Esophagus muscularis mucosa (tissue), 4 donors: ENCODE data around the gene ZCWPW1. TPM values are rescaled to one million over a fixed set of nuclear protein-coding genes. Genes with fewer than 3 reads are reported as not detected.
"Not testable (repeated sequence)": the region's sequence is repeated elsewhere in the genome, so short reads cannot be mapped to it uniquely, and the experiment has no call there.

Source experiments
- DNase-seq: peaks from one replicate; pipeline ENCODE4 v3.0.0-alpha.2; 2017; ENCODE audit errors: extremely low spot score
- H3K27ac ChIP-seq, 4 donors: fragments of 200-600 bp; sonication (generic); replicated peaks in 1 of 4; 1 replicate in 3 of 4; 2 replicates in 1 of 4; pipeline ENCODE4 v1.5.1; 2016 to 2019; ENCODE audit warnings: mild to moderate bottlenecking in 1 of 4
- H3K27me3 ChIP-seq, 4 donors: fragments of 200-600 bp; sonication (generic); one replicate each; pipeline versions ENCODE4 v1.5.1 to v1.6.0; 2016 to 2019
- H3K36me3 ChIP-seq, 4 donors: fragments of 200-600 bp; sonication (generic); one replicate each; pipeline ENCODE4 v1.5.1; 2016 to 2019
- H3K4me1 ChIP-seq, 4 donors: fragments of 200-600 bp; sonication (generic); one replicate each; pipeline ENCODE4 v1.5.1; 2016 to 2019
- H3K4me3 ChIP-seq, 4 donors: fragments of 200-600 bp; sonication (generic); 1 replicate in 2 of 4; 2 replicates in 2 of 4; pipeline ENCODE4 v1.5.1; 2016 to 2019; ENCODE audit warnings: mild to moderate bottlenecking in 4 of 4, moderate library complexity in 1 of 4
- H3K9me3 ChIP-seq, 4 donors: fragments of 200-600 bp; sonication (generic); 1 replicate in 3 of 4; 2 replicates in 1 of 4; pipeline ENCODE4 v1.5.1; 2016 to 2019
- CTCF ChIP-seq, 3 experiments: fragments of 200-600 bp in 2 of 3; fragments of 450-650 bp in 1 of 3; sonication (generic) in 2 of 3; IDR thresholded peaks; one replicate each; pipeline ENCODE4 v1.5.1; 2017 to 2019; ENCODE audit warnings: antibody characterized with exemption in 3 of 3, mild to moderate bottlenecking in 2 of 3, moderate library complexity in 1 of 3
- EP300 ChIP-seq: sonication (generic); formaldehyde crosslinking; IDR thresholded peaks from one replicate; pipeline ENCODE4 v1.6.1; 2017; ENCODE audit warnings: antibody characterized with exemption
- POLR2A ChIP-seq: fragments of 450-650 bp; IDR thresholded peaks from one replicate; pipeline ENCODE4 v1.6.1; 2017; ENCODE audit warnings: antibody characterized with exemption, moderate library complexity, mild to moderate bottlenecking, low read depth
- POLR2AphosphoS5 ChIP-seq, 2 donors: sonication (generic); formaldehyde crosslinking; IDR thresholded peaks; one replicate each; pipeline ENCODE4 v1.6.1; 2017; ENCODE audit warnings: antibody characterized with exemption in 2 of 2
- WGBS: methylation state at CpG from one replicate; pipeline ENCODE4 v1.1.5; 2018; 5-methylcytosine and 5-hydroxymethylcytosine counted together
- intact Hi-C: fragments of 100-400 bp; cut with DNase I; formaldehyde crosslinking; loops from one replicate; pipeline ENCODE4 v1.15.1; 2023
- total RNA-seq, 4 donors: library from RNA; depleted of rRNA; stranded (reverse); fragments of >200 nt; gene quantifications; one replicate each; pipeline versions ENCODE4 v1.1.0 to v1.2.1, GENCODE V29; 2016

ZCWPW1 gene
- total RNA-seq, 4 donors from 2014 or later, result 2.9 to 7.6 (median 5.8) TPM

GRCh38 chr7:100369105-100369504 lies 59.4 kb downstream of the ZCWPW1 start:
- H3K36me3 ChIP-seq, result peaks cover 0 to 28% (median 16%) of the 10 kb centered on the region in 4 donors
- intact Hi-C loops, result no loop called here
- TF ChIP-seq POLR2AphosphoS5 (IDR thresholded peaks at IDR 0.05), result peak in 1 of 2 donors; percentile 46
- TF ChIP-seq CTCF (IDR thresholded peaks at IDR 0.05), result no peak
- no peaks in the 10 kb centered on the region for H3K9me3 ChIP-seq
- no peak overlapping the region for H3K4me3 ChIP-seq
- 63% methylated on average over 4 of the region's 6 CpGs for WGBS
- H3K4me1 ChIP-seq, result peaks cover 3 to 19% (median 13%) of the 10 kb centered on the region in 4 donors
- DNase-seq, result peak; percentile 92
- peak overlapping the region; percentile 8 to 57 (median 44) for H3K27ac ChIP-seq
- no peaks in the 10 kb centered on the region for H3K27me3 ChIP-seq

- no peaks in the 10 kb centered on the region for H3K9me3 ChIP-seq
- 95% methylated on average over 7 of the region's 12 CpGs for WGBS
- TF ChIP-seq POLR2A, result no peak
- TF ChIP-seq EP300, result no peak
- TF ChIP-seq POLR2AphosphoS5 (IDR thresholded peaks at IDR 0.05), result no peak
- no peak for TF ChIP-seq CTCF (IDR thresholded peaks at IDR 0.05)
- peaks cover 3 to 12% (median 8%) of the 10 kb centered on the region in 4 donors for H3K4me1 ChIP-seq
- no peaks in the 10 kb centered on the region for H3K27me3 ChIP-seq
- intact Hi-C loops, result no loop called here
- H3K36me3 ChIP-seq, result peaks cover 0 to 40% (median 24%) of the 10 kb centered on the region in 4 donors
- no peak for DNase-seq
- H3K27ac ChIP-seq, result peak overlapping the region in 2 of 4 donors; percentile 9 to 11
- no peak overlapping the region for H3K4me3 ChIP-seq
Measured at GRCh38 chr7:100367676-100368613, 60.6 kb downstream of the ZCWPW1 start.

- H3K4me1 ChIP-seq, result peaks cover 0 to 7% (median 3%) of the 10 kb centered on the region in 4 donors
- TF ChIP-seq POLR2A (no peak), POLR2AphosphoS5 (IDR thresholded peaks at IDR 0.05) (no peak), EP300 (no peak), CTCF (IDR thresholded peaks at IDR 0.05) (no peak)
- no peaks in the 10 kb centered on the region for H3K27me3 ChIP-seq
- no peak overlapping the region for H3K27ac ChIP-seq
- intact Hi-C loops, result no loop called here
- H3K4me3 ChIP-seq, result no peak overlapping the region
- peaks cover 5 to 47% (median 32%) of the 10 kb centered on the region in 4 donors for H3K36me3 ChIP-seq
- WGBS, result 95% methylated on average over 8 of the region's 8 CpGs
- DNase-seq, result no peak
- H3K9me3 ChIP-seq, result no peaks in the 10 kb centered on the region
Measured at GRCh38 chr7:100367251-100367620, 61.3 kb downstream of the ZCWPW1 start.

- intact Hi-C loops, result no loop called here
- H3K36me3 ChIP-seq, result peaks cover 10 to 53% (median 38%) of the 10 kb centered on the region in 4 donors
- DNase-seq, result no peak
Measured at GRCh38 chr7:100366411-100367250, 61.9 kb downstream of the ZCWPW1 start.

GRCh38 chr7:100365998-100366367 lies 62.5 kb downstream of the ZCWPW1 start:
- H3K4me1 ChIP-seq, DNase-seq, intact Hi-C loops, H3K27ac ChIP-seq, H3K4me3 ChIP-seq, H3K27me3 ChIP-seq, H3K9me3 ChIP-seq: not testable (repeated sequence)
- WGBS, result 96% methylated on average over 7 of the region's 7 CpGs
- H3K36me3 ChIP-seq, result peaks cover 16 to 59% (median 44%) of the 10 kb centered on the region in 4 donors

More at GRCh38 chr7:100366411-100367250, 61.9 kb downstream of the ZCWPW1 start:
- no peaks in the 10 kb centered on the region for H3K9me3 ChIP-seq
- H3K4me1 ChIP-seq, result peaks cover 0 to 1% (median 0%) of the 10 kb centered on the region in 4 donors
- H3K4me3 ChIP-seq, result no peak overlapping the region
- WGBS, result 88% methylated on average over 14 of the region's 16 CpGs
- no peaks in the 10 kb centered on the region for H3K27me3 ChIP-seq
- H3K27ac ChIP-seq, result no peak overlapping the region
- TF ChIP-seq POLR2A (no peak), CTCF (IDR thresholded peaks at IDR 0.05) (no peak), EP300 (no peak), POLR2AphosphoS5 (IDR thresholded peaks at IDR 0.05) (no peak)
